Smooth muscle cell (in vitro differentiated cells): ENCODE data around the gene MYO10. TPM values are rescaled to one million over a fixed set of nuclear protein-coding genes. Genes with fewer than 3 reads are reported as not detected.

ENCODE experiments used
- DNase-seq: peaks from one replicate; lab custom pipeline; 2025; ENCODE audit not compliant: unreplicated experiment; lab: John Stamatoyannopoulos, UW
- H2AFZ ChIP-seq: fragments of 200-600 bp; sonication (generic); 2 replicates; pipeline ENCODE4 v1.6.0; 2016; ENCODE audit warnings: antibody characterized with exemption, low read depth, mild to moderate bottlenecking
- H3F3A ChIP-seq: fragments of 200-600 bp; sonication (generic); 2 replicates; pipeline ENCODE4 v1.6.0; 2017; ENCODE audit warnings: antibody characterized with exemption, low read depth
- H3K27ac ChIP-seq: fragments of 200-600 bp; sonication (generic); 2 replicates; pipeline ENCODE4 v1.5.1; 2016; ENCODE audit warnings: low read depth, mild to moderate bottlenecking
- H3K27me3 ChIP-seq: fragments of 200-600 bp; sonication (generic); 2 replicates; pipeline ENCODE4 v1.6.1; 2016; ENCODE audit warnings: low read depth, mild to moderate bottlenecking
- H3K36me3 ChIP-seq: fragments of 200-600 bp; sonication (generic); 2 replicates; pipeline ENCODE4 v1.5.1; 2016; ENCODE audit warnings: low read depth
- H3K4me1 ChIP-seq: fragments of 200-600 bp; sonication (generic); 2 replicates; pipeline ENCODE4 v1.5.1; 2016; ENCODE audit warnings: low read depth
- H3K4me2 ChIP-seq: fragments of 200-600 bp; sonication (generic); 2 replicates; pipeline ENCODE4 v1.6.0; 2016; ENCODE audit warnings: mild to moderate bottlenecking
- H3K4me3 ChIP-seq: fragments of 200-600 bp; sonication (generic); 2 replicates; pipeline ENCODE4 v1.5.1; 2016; ENCODE audit warnings: mild to moderate bottlenecking
- H3K79me2 ChIP-seq: fragments of 200-600 bp; sonication (generic); 2 replicates; pipeline ENCODE4 v1.6.0; 2016; ENCODE audit warnings: low read depth, mild to moderate bottlenecking
- H3K9ac ChIP-seq: fragments of 200-600 bp; sonication (generic); 2 replicates; pipeline ENCODE4 v1.6.0; 2016; ENCODE audit warnings: low read depth
- H3K9me3 ChIP-seq: fragments of 200-600 bp; sonication (generic); replicated peaks from 2 replicates; pipeline ENCODE4 v1.5.1; 2016; ENCODE audit warnings: low read depth
- H4K20me1 ChIP-seq: fragments of 200-600 bp; sonication (generic); 2 replicates; pipeline ENCODE4 v1.6.0; 2016; ENCODE audit warnings: low read depth
- CTCF ChIP-seq: fragments of 200-600 bp; sonication (generic); IDR thresholded peaks from 2 replicates; pipeline ENCODE4 v1.5.1; 2017; ENCODE audit warnings: borderline replicate concordance, mild to moderate bottlenecking, antibody characterized with exemption; ENCODE audit not compliant: insufficient read depth, poor library complexity, severe bottlenecking
- WGBS: methylation state at CpG from one replicate; pipeline ENCODE4 v1.1.7; 2016; ENCODE audit warnings: low lambda C conversion rate; 5-methylcytosine and 5-hydroxymethylcytosine counted together
- polyA plus RNA-seq: library from polyadenylated mRNA; unstranded; fragments of >200 nt; fragmentation: Nextera tagmentation; extraction: Ambion mirVana; gene quantifications from 2 replicates; pipeline ENCODE4 v1.2.1, GENCODE V29; 2016
- total RNA-seq: library from RNA; depleted of rRNA; stranded (reverse); fragments of >200 nt; gene quantifications from 2 replicates; pipeline ENCODE4 v1.2.3, GENCODE V29; 2014

MYO10 gene
- total and polyA plus RNA-seq, 2 experiments from 2014 or later, result 76.4 to 96.8 TPM

GRCh38 chr5:16975950-16976624, 40.0 kb upstream of the MYO10 start:
- no peak overlapping the region for H3K4me3 ChIP-seq
- H3K4me2 ChIP-seq, result no peak overlapping the region
- H3K27ac ChIP-seq, result no peak overlapping the region
- H4K20me1 ChIP-seq, result no peaks in the 10 kb centered on the region
- H2AFZ ChIP-seq, result no peak overlapping the region
- H3F3A ChIP-seq, result no peaks in the 10 kb centered on the region
- TF ChIP-seq CTCF, result no peak
- H3K79me2 ChIP-seq, result no peaks in the 10 kb centered on the region
- 95% methylated on average over 2 of the region's 2 CpGs for WGBS
- DNase-seq, result no peak
- no peaks in the 10 kb centered on the region for H3K36me3 ChIP-seq
- no peaks in the 10 kb centered on the region for H3K27me3 ChIP-seq
- H3K4me1 ChIP-seq, result no peaks in the 10 kb centered on the region
- no peak overlapping the region for H3K9ac ChIP-seq
- H3K9me3 ChIP-seq, result no peaks in the 10 kb centered on the region

GRCh38 chr5:16974981-16975380, 38.9 kb upstream of the MYO10 start:
- H3K79me2 ChIP-seq, result no peaks in the 10 kb centered on the region
- H3F3A ChIP-seq, result no peaks in the 10 kb centered on the region
- no peaks in the 10 kb centered on the region for H3K9me3 ChIP-seq
- no peak overlapping the region for H3K4me2 ChIP-seq
- H2AFZ ChIP-seq, result no peak overlapping the region
- no peaks in the 10 kb centered on the region for H3K36me3 ChIP-seq
- H3K27me3 ChIP-seq, result no peaks in the 10 kb centered on the region
- H3K4me1 ChIP-seq, result no peaks in the 10 kb centered on the region
- no peak for TF ChIP-seq CTCF
- H3K9ac ChIP-seq, result no peak overlapping the region
- no peak overlapping the region for H3K27ac ChIP-seq
- DNase-seq, result no peak
- H4K20me1 ChIP-seq, result no peaks in the 10 kb centered on the region
- 84% methylated on average over 2 of the region's 2 CpGs for WGBS
- no peak overlapping the region for H3K4me3 ChIP-seq

GRCh38 chr5:16970826-16971225, 34.7 kb upstream of the MYO10 start:
- Histone ChIP-seq H3K4me2 (no peak overlapping the region), H3K36me3 (no peaks in the 10 kb centered on the region), H3K4me1 (peaks cover 2% of the 10 kb centered on the region), H2AFZ (no peak overlapping the region), H3K27me3 (no peaks in the 10 kb centered on the region), H3K9ac (no peak overlapping the region), H3K79me2 (no peaks in the 10 kb centered on the region), H3K27ac (no peak overlapping the region), H3F3A (no peaks in the 10 kb centered on the region), H4K20me1 (no peaks in the 10 kb centered on the region), H3K4me3 (no peak overlapping the region), H3K9me3 (no peaks in the 10 kb centered on the region)
- 91% methylated on average over 3 of the region's 3 CpGs for WGBS
- DNase-seq, result no peak
- no peak for TF ChIP-seq CTCF

- Histone ChIP-seq H3K9ac (no peak overlapping the region), H2AFZ (no peak overlapping the region), H4K20me1 (no peaks in the 10 kb centered on the region), H3K27ac (no peak overlapping the region), H3K4me1 (peaks cover 7% of the 10 kb centered on the region), H3K79me2 (no peaks in the 10 kb centered on the region), H3F3A (no peaks in the 10 kb centered on the region), H3K4me3 (no peak overlapping the region), H3K36me3 (no peaks in the 10 kb centered on the region), H3K27me3 (no peaks in the 10 kb centered on the region), H3K4me2 (no peak overlapping the region), H3K9me3 (no peaks in the 10 kb centered on the region)
- DNase-seq, result no peak
- TF ChIP-seq CTCF, result no peak
- 67% methylated on average over 5 of the region's 5 CpGs for WGBS
Observed at GRCh38 chr5:16970260-16970659, 34.2 kb upstream of the MYO10 start.
